ENCODE data around the gene KRT6B. TPM values are rescaled to one million over a fixed set of nuclear protein-coding genes. Genes with fewer than 3 reads are reported as not detected.
A peak's percentile ranks its signal among the peaks of the same experiment; 100 is the strongest.

KRT6B gene
- total RNA-seq (2021; fragmentation: NEBNext Ultra II Directional; extraction: Animal tissue kit (Norgen Biotek cat#: 25700)) = not detected in 2 replicates
- polyA plus RNA-seq (2011; rRNA removed) = not detected in 2 replicates
- polyA plus RNA-seq (2011; cell fraction: cytosol; rRNA removed) = not detected
- not detected for polyA plus RNA-seq (2011; cell fraction: nucleus; rRNA removed)
- polyA plus RNA-seq (2012, experiment 1 of 2) = not detected in 4 replicates
- not detected for polyA plus RNA-seq (2012, experiment 2 of 2)
- polyA plus RNA-seq (2013, experiment 1 of 2) = not detected
- not detected for polyA plus RNA-seq (2013, experiment 2 of 2)
- not detected in 2 replicates for polyA minus RNA-seq (2011; rRNA and poly(A)+ RNA removed)
- polyA minus RNA-seq (2011; cell fraction: cytosol; rRNA and poly(A)+ RNA removed) = not detected
- not detected for polyA minus RNA-seq (2011; cell fraction: nucleus; rRNA and poly(A)+ RNA removed)
- long read RNA-seq, experiment 1 = 0 reads
- long read RNA-seq, experiment 2 = 0 reads

DNA sequence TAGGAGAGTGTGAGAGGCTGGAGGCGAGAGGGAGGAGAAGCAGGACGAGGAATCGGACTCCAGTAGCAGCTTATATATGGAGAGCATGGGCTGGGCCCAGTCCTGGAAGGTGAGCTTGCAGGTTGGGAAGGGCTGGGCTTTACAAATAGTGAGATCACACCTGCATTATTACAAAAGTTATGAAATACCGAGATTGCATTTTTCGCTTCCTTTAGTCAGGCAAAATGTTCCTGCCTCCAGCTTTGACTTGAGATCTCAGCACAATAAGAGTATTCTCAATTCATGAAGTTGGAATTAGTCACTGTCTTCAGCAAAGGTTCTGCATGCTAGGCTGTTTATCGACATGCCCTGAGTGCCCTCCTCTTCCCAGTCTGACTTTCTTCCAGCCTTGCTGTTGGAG lies at the start of gene KRT6B:
TSS of gene KRT6B (minus strand) at position 46 of the 400 bp plus-strand sequence. CDS start 68 bp downstream, outside the sequence.
- Histone ChIP-seq H3K27me3 (replicated peaks in 1 of 4; ENCODE audit: control insufficient read depth in 3 of 4, extremely low read depth in 1 of 4, insufficient read depth in 3 of 4, low read length in 3 of 4) (no peaks in the 10 kb centered on the region), H3K4me1 (replicated peaks in 1 of 4; ENCODE audit: control insufficient read depth in 3 of 4, insufficient read depth in 4 of 4, low read length in 3 of 4) (no peaks in the 10 kb centered on the region), H3K79me2 (ENCODE audit: control insufficient read depth in 1 of 2, insufficient read depth in 2 of 2, low read length in 2 of 2) (no peaks in the 10 kb centered on the region), H2BK15ac (ENCODE audit: low read length) (no peak within 1 kb of the TSS), H2BK5ac (ENCODE audit: low read depth, low read length) (no peak within 1 kb of the TSS), H3K56ac (replicated peaks; ENCODE audit: insufficient read length, low read depth, low read length) (no peak within 1 kb of the TSS), H3K79me1 (ENCODE audit: low read depth, low read length) (no peaks in the 10 kb centered on the region), H4K91ac (replicated peaks; ENCODE audit: insufficient read length, low read length) (no peak within 1 kb of the TSS), H3K18ac (ENCODE audit: extremely low read depth, low read length) (no peak within 1 kb of the TSS), H3K4me2 (ENCODE audit: insufficient read depth in 1 of 2, low read depth in 2 of 2, low read length in 2 of 2) (no peak within 1 kb of the TSS), H3K9me3 (ENCODE audit: insufficient read depth in 2 of 2, low read depth in 1 of 2, low read length in 1 of 2) (peaks cover 5 to 6% of the 10 kb centered on the region in 2 experiments; a peak in 3 of 4 replicates), H3K23ac (ENCODE audit: insufficient read length) (no peak within 1 kb of the TSS), H3K4ac (replicated peaks; ENCODE audit: insufficient read length, low read depth, low read length) (no peak within 1 kb of the TSS), H3K23me2 (ENCODE audit: low read depth, low read length) (no peaks in the 10 kb centered on the region), H3K27ac (ENCODE audit: low read depth, low read length) (no peak within 1 kb of the TSS), H2BK120ac (replicated peaks; ENCODE audit: low read depth, low read length) (no peak within 1 kb of the TSS), H3K4me3 (ENCODE audit: extremely low read depth in 1 of 4, insufficient read depth in 2 of 4, low read depth in 3 of 4, low read length in 4 of 4) (no peak within 1 kb of the TSS), H2BK20ac (ENCODE audit: low read length) (no peak within 1 kb of the TSS), H4K8ac (ENCODE audit: extremely low read depth, insufficient read depth, low read length) (no peak within 1 kb of the TSS), H4K20me1 (replicated peaks in 1 of 2; ENCODE audit: control insufficient read depth in 1 of 2, insufficient read depth in 2 of 2, low read length in 2 of 2) (no peaks in the 10 kb centered on the region), H3K9ac (replicated peaks in 1 of 4; ENCODE audit: extremely low read depth in 1 of 4, low read depth in 3 of 4, low read length in 3 of 4) (no peak within 1 kb of the TSS), H3K36me3 (ENCODE audit: control insufficient read depth in 2 of 4, insufficient read depth in 4 of 4, low read length in 3 of 4) (no peaks in the 10 kb centered on the region), H2AK5ac (ENCODE audit: low read depth, low read length) (0 out of 2 replicates have a peak within 1 kb of the TSS, but pooled peaks have one; percentile 3), H2BK12ac (ENCODE audit: low read depth, low read length) (no peak within 1 kb of the TSS), H4K5ac (ENCODE audit: insufficient read length, low read depth, low read length) (no peak within 1 kb of the TSS), H3K14ac (ENCODE audit: insufficient read length) (no peak within 1 kb of the TSS), H2AFZ (ENCODE audit: low read length) (no peak within 1 kb of the TSS)
- FAIRE-seq (no peak), DNase-seq (ENCODE audit: low read depth in 1 of 2, low spot score in 2 of 2) (no peak)
- ChIA-PET POLR2A (ENCODE audit: partially characterized antibody) (no interaction called here), CTCF (ENCODE audit: partially characterized antibody) (interaction anchor here (0.7 to 1.0 kb wide), 3 partner anchors 26 to 427 kb away, joined by 3 read pairs; no protein-coding TSS in a partner anchor)
- TF ChIP-seq CTBP2 (IDR thresholded peaks at IDR 0.05; ENCODE audit: borderline replicate concordance, insufficient read depth, insufficient read length, low read length) (no peak), TBP (IDR thresholded peaks at IDR 0.05; ENCODE audit: low read depth, low read length) (no peak)
- WGBS, 2 experiments (ENCODE audit: extremely low coverage in 1 of 2, insufficient coverage in 1 of 2, insufficient read length in 1 of 2, insufficient replicate concordance in 2 of 2, low coverage in 1 of 2, low lambda C conversion rate in 2 of 2, missing lambda C conversion rate in 1 of 2) = 89% methylated on average over 6 of the region's 6 CpGs; no CpG with 5 or more reads in 1 of the 2 experiments
